NCI-H1417 treated with DMSO at 0.1 percent for 48 hours (cell line): Measurements from ENCODE around the gene KLHDC4.

Experiments used
- DNase-seq: peaks from one replicate; lab custom pipeline; 2025; lab: John Stamatoyannopoulos, UW

The KLHDC4 gene

DNA sequence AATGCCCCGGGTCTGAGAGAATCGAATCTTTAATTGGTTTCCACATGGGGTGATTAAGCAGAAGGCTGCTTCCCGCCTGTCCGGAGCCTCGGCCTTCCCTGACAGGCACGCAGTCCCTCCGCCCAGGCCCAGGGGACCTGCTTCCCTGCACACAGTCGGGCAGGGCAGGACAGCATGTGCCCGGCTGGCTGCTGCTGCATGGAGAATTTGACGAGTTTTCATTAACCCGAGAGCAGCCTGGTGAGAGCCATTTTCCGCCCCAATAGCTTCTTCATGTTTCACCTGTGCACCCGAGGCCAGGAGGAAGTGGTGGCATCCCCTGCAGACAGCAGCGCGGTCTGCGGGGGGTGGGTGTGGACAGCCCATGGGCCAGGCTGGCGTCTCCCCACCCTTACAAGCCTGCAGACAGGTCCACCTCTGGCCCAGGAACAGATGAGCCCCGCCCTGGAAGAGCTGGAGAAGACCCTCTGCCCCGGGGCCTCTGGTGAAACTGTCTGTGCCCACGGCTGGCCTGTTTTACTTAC is 67.0 kb downstream of the KLHDC4 start:
- DNase-seq, result no peak

DNA sequence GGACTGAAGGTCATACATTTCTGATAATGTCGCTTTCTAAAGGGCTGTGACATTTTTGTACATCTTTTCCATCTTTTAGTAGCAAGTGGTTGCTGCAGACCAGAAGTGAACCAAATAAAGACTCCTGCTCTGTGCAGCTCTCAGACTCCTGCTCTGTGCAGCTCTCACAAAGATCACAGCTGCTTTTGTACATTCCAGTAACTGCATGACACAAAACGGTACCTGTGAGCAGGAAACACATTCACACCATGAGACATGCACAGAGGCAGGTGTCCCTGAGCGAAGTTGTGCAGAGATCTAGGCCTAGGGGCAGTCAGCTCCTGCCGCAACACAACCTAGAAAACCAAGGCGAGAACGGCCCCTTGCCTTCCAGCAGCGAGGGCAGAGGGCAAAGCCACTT is 67.5 kb downstream of the KLHDC4 start:
- no peak for DNase-seq

DNA sequence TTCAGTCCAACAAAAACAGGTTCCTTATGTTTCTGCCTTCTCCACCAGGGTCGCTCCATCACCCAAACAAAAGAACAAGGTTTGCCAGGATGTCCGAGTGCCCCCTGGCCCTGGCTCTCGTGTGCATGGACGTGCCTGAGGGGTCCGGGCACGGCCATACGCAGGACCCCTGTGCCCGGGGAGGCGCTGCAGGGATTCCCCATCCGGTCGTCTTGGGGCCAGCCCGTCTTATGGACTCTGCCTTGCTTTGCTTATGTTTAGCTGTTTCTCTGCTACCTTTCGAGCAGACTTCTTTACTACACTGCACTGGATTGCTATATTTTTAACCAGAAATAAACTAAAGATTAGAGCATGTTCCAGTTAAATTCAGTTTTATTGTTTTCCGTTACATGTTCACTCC is 68.0 kb downstream of the KLHDC4 start:
- no peak for DNase-seq

DNA sequence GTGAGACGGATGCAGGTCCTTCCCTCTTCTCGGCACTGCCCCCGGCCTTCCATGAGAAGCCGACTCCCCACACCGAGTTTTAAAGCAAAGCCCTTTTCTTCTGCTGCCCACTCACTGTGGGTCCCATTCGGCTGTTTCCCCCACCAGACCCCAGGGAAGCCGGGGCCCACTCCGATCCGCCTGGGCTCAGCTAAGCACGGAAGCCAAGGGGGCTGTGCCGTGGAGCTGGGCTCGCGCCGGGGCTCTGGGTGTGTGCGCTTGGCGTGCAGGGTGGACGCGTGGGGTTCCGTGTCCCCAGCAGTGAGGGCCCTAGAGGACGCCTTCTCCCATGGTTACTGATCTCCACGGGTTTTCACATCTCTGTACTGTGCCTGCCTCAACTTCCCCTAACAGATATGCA is 68.5 kb downstream of the KLHDC4 start:
- DNase-seq, result no peak

DNA sequence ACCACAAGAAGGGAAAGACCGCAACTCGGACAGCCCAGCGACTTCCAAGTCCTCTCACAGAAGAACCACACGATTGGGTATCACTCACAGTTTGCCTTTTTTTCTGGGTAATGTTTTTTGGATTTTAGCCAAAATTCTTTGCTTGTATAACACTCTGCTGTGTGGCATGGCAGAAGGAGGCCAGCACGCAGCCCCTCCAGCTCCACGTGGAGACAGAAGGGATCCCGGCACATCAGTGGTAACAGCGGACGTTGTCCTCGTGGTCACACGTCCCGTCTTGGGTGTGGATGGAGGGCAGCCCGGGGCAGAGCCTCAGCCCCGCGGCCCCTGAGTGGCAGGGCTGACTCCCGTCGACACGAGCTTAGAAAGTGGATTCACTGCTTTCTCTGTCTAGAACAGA is 69.1 kb downstream of the KLHDC4 start:
- DNase-seq, result no peak

DNA sequence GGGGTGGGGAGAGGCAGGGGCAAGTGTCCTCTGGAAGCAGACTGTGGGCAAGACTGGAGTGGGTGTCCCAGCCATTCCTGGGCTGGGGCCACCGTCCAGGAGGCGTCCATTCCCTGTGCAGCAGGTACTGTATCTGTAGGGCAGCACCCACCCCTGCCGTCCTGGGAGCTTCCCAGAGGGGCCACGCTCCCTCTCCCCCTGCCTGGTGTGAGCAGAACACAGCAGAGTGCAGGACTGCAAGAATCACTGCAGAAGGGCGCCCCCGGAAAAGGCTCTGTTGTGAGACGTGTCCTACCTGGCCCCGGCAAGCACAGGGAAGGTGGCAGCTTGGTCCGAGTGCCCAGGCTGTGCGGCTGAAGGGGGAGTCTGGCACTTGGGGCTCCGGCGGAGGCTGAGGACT is 70.3 kb downstream of the KLHDC4 start:
- DNase-seq, result no peak

DNA sequence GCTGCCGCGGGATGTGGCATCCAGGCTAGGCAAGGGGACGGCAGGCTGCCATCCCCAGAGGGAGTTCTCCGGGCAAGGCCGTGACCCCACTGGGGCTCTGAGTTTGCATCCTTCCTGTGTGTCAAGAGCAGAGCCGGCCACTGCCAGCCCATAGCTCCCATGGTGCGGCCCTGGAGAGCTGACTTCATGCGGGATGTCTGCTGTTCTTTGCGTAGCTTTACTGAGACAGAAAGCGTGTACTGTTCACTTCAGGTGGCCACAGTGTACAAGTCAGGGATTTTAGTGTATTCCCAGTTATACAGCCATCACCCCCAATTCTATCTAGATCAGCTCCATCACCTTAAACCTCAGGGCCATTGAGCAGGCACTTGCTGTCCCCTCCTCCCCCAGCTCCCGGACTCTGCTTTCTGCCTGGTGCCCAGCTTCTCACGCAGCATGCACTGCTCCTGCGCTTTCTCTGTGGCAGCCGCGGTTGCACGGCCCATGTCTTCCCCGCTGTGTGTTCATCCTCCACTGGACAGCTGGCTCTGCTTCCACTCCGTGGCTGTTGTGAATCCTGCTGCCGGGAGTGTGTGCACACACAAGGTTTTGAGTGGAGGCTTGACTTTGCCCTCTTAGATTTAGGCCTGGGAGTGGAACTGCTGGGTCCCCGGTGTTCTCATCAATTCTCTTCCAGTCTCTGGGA is 71.2 kb downstream of the KLHDC4 start:
- DNase-seq, result no peak

DNA sequence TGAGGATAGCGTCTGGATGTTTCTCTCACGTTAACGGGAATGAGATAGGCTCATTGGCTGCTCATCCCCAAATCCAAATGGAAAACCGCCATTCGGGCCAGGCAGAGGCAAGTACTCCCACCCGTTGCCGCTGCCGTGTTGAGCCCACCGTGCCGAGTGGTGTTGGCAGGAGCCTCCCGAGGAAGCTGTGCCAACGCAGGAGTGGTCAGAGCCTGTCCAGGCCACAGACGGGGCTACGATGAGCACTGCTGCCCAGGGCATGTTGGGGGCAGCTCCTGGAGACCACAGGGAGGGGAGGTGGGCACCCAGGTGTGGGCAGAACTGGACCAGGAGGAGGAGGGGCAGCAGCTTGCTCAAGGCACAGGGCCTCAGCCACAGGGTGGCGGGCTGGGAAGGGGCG is 72.0 kb downstream of the KLHDC4 start:
- no peak for DNase-seq

DNA sequence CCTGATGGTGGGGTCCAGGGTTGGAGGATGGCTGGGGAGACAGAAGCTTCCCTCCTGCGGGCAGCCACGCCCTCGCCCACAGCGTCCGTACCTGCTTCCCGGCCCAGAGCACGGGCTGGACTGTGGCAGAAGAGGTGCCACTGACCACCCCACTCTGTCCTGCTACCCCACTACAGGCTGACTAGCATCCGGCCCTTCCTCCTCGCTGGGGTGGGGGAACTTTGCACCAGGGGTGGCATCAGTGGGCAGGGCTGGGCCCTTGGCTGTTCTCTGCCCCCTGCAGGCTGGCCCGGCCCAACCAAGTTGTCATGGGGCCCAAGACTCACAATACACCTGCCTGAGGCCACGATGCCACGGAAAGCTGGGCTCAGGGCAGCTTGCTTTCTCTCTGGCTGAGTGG is 73.0 kb downstream of the KLHDC4 start:
- DNase-seq, result no peak

DNA sequence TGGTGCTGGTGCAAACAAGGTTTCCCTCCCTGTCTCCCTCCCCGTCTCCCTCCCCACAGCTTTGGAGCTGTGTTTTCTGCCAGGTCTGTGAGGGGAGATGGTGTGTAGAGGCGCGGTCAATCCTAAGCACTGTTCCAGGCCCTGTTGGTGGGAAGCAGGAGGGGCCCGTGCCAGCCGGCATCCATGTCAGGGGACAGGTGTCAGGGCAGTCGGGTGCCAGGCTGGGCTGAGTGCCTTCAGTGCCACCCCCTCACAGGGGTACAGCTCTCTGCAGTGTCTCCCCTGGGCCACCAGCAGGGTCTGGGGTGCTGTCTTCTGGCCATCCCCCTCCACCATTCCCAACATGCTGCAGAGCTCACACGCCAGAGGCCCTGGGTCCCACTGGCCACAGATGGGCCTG is 73.6 kb downstream of the KLHDC4 start:
- DNase-seq, result no peak

DNA sequence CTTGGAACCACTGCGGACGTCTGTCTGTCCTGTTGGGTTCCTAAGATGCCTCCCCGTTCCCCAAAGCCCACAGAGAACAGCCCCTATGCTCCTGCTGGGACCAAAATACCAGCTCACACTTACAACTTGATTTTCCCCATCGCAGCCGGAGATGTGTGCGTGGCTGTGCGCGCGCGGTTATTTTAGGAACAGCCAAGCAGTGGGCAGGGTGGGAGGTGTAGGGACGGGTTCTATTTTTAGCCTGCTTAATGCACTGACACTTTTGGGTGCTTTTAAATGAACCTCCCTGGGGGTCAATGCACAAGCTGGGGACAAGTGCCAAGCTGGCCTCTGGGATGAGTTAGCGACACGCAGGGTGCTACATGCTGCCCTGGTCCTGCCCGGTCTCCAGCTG is 74.1 kb downstream of the KLHDC4 start:
- no peak for DNase-seq

DNA sequence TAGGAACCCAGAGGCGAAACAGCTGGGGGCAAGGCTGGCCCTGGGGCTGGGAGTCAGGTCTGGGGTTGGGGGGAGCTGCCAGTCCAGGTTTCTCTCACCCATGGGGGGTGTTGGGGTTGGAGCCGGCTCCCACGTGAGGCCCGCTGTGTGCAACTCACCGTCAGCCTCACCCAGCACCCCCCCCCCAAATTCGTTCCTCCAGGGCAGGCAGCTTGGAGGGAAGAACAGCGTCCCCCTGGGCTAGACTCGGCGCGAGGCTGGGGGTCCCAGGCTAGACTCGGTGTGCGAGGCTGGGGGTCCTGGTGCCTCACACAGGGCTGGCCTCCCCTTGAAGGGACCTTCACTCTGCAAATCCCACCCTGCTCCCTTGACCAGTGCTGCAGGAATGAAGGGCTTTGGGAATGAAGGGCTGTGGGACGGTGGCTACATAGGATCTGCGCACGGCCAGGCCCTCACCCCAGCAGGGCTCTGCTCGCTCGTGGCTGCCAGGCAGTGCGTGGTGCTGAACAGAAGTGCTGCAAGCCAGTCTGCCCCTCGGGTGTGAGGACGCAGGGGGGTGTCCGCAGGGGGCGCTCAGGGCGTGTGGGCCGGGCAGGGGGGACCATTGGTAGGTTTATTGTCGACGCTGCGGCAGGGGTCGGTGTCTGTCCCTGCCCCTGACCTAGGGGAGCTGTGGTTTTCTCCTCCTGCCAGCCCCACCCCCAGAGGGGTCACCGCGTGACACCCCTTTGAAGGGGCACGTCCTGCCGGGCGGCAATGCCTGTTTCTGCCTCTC is 74.7 kb downstream of the KLHDC4 start:
- no peak for DNase-seq

DNA sequence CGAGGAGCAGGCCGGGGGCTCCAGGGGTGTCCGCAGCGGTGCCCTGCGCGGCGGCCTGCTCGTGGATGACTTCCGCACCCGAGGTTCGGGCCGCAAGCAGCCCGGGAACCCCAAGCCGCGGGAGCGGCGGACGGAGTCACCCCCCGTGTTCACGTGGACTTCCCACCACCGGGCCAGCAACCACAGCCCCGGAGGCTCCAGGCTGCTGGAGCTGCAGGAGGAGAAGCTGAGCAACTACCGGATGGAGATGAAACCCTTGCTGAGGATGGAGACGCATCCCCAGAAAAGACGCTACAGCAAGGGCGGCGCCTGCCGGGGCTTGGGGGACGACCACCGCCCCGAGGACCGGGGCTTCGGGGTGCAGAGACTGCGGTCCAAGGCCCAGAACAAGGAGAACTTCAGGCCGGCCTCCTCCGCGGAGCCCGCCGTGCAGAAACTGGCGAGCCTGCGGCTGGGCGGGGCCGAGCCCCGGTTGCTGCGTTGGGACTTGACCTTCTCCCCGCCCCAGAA is 75.8 kb downstream of the KLHDC4 start:
- no peak for DNase-seq

DNA sequence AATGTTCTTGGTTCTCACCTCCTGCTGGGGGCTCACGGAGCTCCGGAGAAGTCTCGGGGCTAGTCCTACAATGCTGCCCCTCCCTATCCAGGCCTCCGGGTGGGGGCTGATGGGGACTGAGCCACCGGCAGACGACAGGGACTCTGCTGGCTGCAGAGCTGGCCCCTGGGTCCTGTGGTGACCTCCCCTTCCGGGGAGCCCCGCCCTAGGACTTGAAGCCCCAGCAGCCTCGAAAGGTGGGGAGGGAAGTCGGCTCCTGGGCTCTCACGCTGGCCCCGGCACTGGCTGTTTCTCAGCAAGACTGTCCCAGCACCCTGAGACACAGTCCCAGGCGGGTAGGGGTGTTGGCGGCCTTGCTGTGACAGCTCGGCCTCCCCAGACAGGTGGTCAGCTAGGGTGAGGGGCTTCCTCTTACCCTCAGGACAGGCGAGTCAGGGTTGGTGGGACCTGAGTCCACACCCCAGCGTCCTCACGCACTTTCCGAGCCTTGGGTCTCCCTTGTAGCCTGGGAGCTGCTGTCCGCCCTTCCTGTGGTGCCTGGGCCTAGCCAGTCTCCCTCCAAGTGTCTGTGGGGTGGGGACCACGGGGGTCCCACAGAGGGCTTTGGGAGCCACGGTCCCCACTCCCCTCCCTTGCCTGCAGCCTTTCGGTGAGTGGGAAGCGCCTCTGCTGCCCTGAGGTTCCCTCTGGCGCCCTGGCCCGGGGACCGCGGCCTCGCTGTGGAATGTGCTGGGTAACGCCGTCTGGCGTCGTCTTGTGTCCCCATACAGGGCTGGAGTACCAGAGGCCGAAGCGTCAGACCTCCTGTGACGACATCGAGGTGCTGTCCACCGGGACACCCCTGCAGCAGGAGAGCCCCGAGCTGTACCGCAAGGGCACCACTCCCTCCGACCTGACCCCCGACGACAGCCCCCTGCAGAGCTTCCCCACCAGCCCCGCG is 76.6 kb downstream of the KLHDC4 start:
- DNase-seq, result no peak

DNA sequence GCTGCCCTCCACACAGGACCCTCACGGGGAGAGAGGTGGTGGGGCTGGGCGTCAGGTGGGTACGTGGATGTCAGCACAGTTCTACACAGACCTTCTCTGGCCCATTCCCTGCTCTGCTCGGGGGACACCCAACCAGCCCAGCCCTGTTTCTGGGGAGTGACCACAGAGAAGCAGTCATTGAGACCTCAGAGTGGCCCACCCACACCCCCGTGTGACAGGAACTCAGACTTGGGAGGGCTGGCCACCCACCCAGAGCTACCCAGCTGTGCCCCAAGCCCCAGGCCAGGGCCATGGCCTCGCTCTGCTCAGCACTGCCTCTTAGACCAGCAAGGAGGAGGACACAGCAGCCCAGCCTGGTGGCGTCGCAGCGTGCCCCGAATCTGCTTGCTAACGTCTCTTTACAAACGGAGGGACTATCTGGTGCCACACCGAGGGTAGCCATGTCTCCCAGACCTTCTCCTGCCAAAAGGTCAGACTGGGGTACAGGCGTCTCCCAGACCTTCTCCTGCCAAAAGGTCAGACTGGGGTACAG is 77.7 kb downstream of the KLHDC4 start:
- no peak for DNase-seq

DNA sequence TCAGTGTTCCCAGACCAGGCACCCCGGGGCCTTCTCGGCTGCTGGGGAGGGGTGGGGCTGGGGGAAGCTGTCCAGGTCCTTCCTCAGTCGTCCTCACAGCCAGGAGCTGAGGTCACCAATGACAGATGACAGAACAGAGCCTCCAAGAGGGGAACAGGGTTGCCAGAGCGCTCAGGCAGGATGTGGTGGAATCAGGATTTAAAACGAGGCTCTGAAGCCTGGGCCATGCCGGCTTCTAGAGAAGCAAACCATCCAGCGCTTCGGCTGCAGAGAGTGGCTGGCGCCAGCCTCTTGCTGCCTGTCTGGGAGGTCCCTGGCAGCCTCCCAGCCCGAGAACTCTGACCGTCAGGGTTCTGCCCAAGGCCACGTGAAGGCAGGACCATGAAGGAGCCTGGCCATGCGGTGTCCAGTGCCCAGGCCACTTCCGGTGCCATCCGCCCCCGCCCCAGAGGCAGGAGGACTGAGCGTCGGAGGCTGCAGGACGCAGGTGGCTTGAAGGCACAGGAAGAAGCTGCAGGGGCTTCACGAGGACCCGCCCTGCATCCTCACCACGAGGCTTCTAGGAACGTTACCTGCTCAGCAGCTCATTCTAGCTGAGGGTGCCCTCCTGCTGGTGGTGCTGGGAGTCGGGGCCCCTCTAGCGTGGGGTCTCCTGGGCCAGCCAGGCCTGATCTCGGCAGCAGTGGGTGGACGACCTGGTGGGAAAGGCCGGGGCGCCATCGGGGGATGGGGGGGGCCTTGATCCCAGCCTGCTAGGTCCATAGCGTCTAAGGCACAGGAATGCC is 78.5 kb downstream of the KLHDC4 start:
- DNase-seq, result no peak

DNA sequence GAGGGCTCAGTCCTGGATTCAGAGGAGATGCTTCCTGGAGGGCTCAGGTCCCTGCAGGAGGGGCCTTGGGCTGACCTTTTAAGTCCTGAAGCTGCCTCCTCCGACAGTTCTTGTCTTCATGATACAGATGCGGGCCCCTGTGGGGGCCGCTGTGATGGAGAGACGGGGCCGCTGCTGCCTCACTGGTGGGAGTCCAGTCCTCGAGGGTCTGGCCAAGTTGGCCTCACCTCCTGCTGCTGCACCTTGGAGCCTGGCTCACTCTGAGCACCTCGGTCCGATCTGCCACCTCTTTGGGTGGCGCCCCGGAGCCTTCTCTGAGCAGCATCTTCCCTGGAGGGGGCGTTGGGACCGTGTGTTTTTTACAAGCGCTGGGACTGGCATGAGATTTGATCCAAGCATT is 79.1 kb downstream of the KLHDC4 start:
- DNase-seq, result no peak

DNA sequence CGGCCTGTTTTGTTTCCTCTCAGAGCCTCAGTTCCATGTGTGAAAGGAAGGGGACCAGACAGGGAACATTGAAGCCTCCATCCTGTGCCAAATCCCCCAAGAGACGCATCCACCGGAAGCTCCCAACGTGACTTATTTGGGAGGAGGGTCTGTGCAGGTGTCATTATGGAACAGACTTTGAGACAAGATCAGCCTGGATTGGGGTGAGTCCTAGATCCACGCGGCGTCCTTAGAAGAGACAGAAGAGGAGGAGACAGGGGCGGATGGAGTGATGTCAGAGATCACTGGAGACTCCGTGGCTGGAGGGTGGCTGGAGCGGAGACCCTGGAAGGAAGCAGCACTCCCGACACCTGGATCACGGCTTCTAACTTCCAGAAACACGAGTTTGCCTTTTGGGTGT is 80.0 kb downstream of the KLHDC4 start:
- DNase-seq, result no peak

DNA sequence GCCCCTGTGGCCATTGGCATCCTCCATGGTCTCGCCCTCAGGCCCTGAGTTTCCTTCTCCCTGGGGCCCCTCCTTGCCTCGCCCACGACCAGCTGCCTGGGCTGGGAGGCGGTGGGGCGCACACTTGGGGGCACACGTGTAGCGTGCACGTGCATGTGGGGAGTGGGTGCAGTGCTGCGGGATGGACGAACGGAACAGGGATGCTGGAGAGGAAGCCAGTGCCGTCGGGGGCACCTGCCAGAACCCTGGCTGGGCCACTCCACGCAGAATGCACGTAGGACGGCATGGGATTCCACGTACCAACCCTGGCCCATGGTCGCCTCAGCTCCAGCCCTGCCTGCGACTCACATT is 80.4 kb downstream of the KLHDC4 start:
- DNase-seq, result no peak

DNA sequence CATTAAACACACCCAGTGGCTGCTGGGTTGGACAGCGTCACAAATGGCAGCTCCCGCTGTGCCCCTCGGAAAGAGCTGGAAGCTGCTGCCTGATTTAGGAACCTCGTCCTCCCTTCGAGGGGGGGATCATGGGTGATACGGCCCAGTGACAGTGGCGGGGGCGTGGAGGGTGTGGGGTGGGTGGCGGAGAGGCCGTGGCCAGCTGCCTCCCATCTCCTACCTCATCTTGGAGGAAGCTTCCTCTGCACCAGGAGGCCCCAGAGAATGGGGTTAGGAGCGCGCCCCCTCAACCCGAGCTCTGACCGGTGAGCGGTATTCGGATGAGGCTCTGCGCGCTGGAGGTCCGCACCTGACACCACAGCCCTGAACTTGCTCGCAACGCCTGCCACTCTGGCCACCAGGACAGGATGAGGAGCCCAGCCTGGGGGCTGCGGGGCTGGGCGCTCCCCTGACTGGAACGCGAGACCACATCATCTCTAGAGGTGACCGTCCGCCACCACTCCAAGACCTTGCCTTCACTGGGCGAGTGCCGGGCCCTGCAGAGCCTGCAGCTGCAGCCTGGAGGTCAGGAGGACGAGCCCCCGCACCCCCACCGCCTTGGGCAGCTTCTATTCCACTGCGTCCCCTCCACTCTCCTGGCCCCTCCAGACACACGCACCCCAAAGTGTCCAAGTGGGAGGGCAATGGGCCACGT is 80.9 kb downstream of the KLHDC4 start:
- DNase-seq, result no peak
